Measurements from ENCODE around the gene TGIF1. TPM values are rescaled to one million over a fixed set of nuclear protein-coding genes. Genes with fewer than 3 reads are reported as not detected.

The TGIF1 gene
- total RNA-seq, 3 donors from 2014 or later = 37.1 to 67.2 (median 59.1) TPM

DNA sequence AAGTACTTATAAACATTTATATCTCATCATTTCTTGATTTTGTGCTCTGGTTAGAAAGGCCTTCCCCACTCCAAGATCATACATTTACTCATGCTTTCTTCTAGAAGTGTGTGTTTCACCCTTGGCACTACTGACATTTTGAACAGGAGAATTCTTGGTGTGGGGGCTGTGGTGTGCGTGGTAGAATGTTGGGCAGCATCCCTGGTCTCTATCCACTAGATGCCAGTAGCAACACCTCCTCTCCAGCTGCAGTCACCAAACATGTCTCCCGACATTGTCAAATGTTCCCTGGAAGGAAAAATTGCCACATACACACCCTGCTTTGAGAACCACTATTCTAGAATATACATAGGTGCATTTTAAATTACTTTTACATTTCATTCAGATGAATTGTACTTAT lies 8.7 kb upstream of the TGIF1 start:
- intact Hi-C loops (cut with DNase I, micrococcal nuclease) = no loop called here
- no peak overlapping the region for H3K4me3 ChIP-seq
- TF ChIP-seq, protein P1, sequence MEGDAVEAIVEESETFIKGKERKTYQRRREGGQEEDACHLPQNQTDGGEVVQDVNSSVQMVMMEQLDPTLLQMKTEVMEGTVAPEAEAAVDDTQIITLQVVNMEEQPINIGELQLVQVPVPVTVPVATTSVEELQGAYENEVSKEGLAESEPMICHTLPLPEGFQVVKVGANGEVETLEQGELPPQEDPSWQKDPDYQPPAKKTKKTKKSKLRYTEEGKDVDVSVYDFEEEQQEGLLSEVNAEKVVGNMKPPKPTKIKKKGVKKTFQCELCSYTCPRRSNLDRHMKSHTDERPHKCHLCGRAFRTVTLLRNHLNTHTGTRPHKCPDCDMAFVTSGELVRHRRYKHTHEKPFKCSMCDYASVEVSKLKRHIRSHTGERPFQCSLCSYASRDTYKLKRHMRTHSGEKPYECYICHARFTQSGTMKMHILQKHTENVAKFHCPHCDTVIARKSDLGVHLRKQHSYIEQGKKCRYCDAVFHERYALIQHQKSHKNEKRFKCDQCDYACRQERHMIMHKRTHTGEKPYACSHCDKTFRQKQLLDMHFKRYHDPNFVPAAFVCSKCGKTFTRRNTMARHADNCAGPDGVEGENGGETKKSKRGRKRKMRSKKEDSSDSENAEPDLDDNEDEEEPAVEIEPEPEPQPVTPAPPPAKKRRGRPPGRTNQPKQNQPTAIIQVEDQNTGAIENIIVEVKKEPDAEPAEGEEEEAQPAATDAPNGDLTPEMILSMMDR (IDR thresholded peaks at IDR 0.05) = no peak
- no peaks in the 10 kb centered on the region for H3K4me1 ChIP-seq (ENCODE audit: low read depth)
- H3K36me3 ChIP-seq (ENCODE audit: low read depth) = no peaks in the 10 kb centered on the region
- ATAC-seq = peak; percentile 66
- H3K9me3 ChIP-seq = no peaks in the 10 kb centered on the region
- DNase-seq = peak in 1 of 3 donors; percentile 41

DNA sequence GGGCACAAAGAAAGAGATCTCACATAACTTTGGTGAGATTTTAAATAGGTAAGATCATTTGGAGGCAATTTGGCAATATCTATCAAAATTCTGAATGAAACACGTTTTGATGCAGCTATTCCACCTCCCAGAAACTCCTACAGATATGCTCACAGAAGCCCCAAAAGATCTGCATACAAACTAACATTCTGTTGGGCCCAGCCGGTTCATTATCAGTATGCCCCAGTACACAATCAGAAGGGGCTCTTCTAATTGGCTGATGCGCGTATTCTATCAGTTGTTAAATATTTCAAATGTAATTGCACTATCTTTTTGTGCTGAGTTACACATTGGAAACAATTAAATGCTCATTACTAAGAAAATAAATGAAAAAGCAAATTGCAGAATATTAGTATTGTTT lies 7.1 kb upstream of the TGIF1 start:
- Histone ChIP-seq H3K4me3 (no peak overlapping the region), H3K9me3 (no peaks in the 10 kb centered on the region), H3K36me3 (ENCODE audit: low read depth) (no peaks in the 10 kb centered on the region), H3K4me1 (ENCODE audit: low read depth) (peaks cover 6% of the 10 kb centered on the region)
- TF ChIP-seq, protein P1 (IDR thresholded peaks at IDR 0.05) = no peak
- intact Hi-C loops (cut with DNase I, micrococcal nuclease) = no loop called here
- DNase-seq (no peak), ATAC-seq (no peak)

DNA sequence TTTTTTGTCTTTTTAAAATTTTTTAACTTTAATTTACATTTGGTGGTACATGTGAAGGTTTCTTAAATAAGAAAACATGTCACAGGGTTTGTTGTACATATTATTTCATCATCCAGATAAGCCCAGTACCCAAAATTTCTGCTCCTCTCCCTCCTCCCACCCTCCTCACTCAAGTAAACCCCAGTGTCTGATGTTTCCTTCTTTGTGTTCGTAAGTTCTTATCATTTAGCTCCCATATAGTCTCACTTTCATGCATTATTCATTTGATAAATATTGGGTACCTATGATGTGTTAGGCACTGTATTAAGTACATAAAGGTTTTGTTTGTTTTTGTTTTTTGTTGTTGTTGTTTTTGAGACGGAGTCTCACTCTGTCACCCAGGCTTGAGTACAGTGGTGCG lies 5.7 kb upstream of the TGIF1 start:
- Histone ChIP-seq H3K4me3 (no peak overlapping the region), H3K36me3 (ENCODE audit: low read depth) (no peaks in the 10 kb centered on the region), H3K9me3 (no peaks in the 10 kb centered on the region), H3K4me1 (ENCODE audit: low read depth) (peaks cover 6% of the 10 kb centered on the region)
- intact Hi-C loops (cut with DNase I, micrococcal nuclease) = no loop called here
- TF ChIP-seq, protein P1 (IDR thresholded peaks at IDR 0.05) = no peak
- ATAC-seq (no peak), DNase-seq (no peak)

DNA sequence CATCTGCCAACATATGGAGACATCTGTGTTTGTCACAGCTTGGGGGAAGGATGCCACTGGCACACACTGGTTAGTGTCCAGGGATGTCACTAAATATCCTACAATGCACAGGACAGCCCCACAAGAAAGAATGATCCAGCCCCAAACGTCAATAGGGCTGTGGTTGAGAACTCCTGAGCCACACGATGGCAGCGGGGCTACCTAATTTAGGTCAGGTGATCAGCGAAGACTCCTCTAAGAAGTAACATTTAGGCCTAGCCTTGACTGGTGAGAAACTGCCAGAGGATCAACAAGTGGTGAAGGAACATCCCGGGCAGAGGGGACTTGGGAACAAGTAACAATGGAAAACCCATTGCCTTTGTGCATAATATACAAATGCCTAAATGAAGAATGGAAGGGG lies 5.0 kb upstream of the TGIF1 start:
- no peak for DNase-seq
- intact Hi-C loops (cut with DNase I, micrococcal nuclease) = loop anchor here in 1 of 2 donors (5.0 kb wide), 1 partner anchor 152 kb away; no protein-coding TSS in a partner anchor
- H3K9me3 ChIP-seq = no peaks in the 10 kb centered on the region
- H3K36me3 ChIP-seq (ENCODE audit: low read depth) = no peaks in the 10 kb centered on the region
- TF ChIP-seq, protein P1 (IDR thresholded peaks at IDR 0.05) = no peak
- peaks cover 6% of the 10 kb centered on the region for H3K4me1 ChIP-seq (ENCODE audit: low read depth)
- no peak overlapping the region for H3K4me3 ChIP-seq
- no peak for ATAC-seq

DNA sequence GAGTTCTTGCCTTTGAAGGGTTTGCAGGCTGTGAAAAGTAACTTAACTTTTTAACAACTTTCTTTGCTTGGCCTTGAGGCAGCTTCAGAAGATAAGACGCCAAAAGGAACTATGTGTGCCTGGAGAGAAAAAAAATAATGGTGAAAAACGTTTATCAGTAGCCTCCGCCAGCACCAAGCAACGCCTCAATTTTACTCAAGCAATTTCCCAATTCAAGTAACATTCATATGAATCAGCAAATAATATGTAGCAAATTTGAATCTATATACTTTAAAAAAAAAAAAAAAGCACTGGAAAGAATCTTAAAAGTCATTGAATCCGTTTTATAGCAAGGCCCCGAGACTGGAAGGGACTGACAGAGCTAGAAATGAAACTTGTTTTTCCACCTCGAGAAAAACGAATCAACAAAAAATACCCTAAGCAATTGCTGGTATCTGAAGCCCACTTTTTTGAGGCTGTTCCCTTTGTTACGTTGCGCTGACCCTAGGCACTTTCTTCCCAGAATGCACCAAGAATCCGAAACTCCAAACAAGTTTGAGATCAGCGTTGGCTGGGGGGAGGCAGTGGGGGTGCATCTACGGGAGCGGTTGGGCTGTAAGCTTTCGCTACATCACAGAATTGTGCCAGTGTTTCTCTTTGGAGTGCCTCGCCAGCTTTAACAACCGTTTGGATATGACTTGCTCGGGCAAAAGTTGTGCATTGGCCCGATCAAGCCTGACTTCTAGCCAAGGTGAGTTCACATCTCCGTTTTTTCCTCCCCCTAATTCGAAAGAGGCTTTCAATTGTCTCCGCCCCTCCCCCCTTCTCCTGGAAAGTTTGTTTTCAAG lies 2.7 kb upstream of the TGIF1 start:
- Histone ChIP-seq H3K4me1 (ENCODE audit: low read depth) (peaks cover 6% of the 10 kb centered on the region), H3K36me3 (ENCODE audit: low read depth) (no peaks in the 10 kb centered on the region), H3K9me3 (no peaks in the 10 kb centered on the region), H3K4me3 (peak overlapping the region; percentile 85)
- TF ChIP-seq, protein P1 (IDR thresholded peaks at IDR 0.05) = no peak
- DNase-seq (peak in 2 of 3 donors; percentile 68 to 74), ATAC-seq (no peak)
- intact Hi-C loops (cut with DNase I, micrococcal nuclease) = loop anchor here in 1 of 2 donors (5.0 kb wide), 1 partner anchor 150 kb away; no protein-coding TSS in a partner anchor

Measured in mucosa of descending colon (tissue), 3 donors.